ENCODE measurements around the gene TXNRD1.
A peak's percentile ranks its signal among the peaks of the same experiment; 100 is the strongest.
"Not testable (repeated sequence)": the region's sequence is repeated elsewhere in the genome, so short reads cannot be mapped to it uniquely, and the experiment has no call there.

Gene TXNRD1

GRCh38 chr12:104279164-104279563 lies 63.6 kb downstream of the TXNRD1 start:
- no peak for DNase-seq (ENCODE audit: low read depth in 2 of 3, low spot score in 2 of 3)

- no peak for DNase-seq (ENCODE audit: low read depth in 2 of 3, low spot score in 2 of 3)
These were observed 64.5 kb downstream of the TXNRD1 start for GRCh38 chr12:104280111-104280510.

DNA sequence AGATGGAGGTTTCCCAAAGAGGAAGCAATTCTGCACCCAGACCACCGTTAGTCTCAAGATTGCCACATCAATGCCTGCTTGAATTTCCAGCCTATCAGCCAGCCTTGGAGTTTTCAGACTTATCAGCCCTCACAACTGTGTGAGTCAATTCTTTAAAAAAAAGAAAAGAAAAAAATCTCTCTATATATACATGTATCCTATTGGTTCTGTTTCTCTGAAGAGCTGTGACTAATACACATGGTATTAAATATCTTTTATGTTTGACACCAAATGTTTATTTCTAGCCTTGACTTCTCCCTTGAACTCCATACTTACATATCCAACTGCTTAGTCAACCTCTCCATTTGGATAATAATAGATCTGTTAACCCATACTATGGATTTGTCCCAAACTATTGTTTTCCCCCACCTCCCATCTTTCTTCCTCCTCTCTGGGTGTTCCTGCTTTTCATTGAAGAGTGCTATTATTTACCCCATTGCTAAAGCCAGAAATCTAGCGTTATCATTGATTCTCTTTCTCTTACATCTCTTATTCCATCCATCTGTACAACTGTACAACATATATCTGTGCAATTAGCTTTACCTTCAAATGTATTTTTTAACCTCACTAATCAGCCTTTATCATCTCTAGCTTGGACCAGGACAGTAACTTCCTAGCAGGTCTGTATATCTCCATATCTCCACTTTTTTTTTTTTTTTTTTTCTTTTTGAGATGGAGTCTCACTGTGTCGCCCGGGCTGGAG lies 65.3 kb downstream of the TXNRD1 start:
- no peak for DNase-seq (ENCODE audit: low read depth in 2 of 3, low spot score in 2 of 3)

GRCh38 chr12:104281636-104282035 lies 66.1 kb downstream of the TXNRD1 start:
- no peak for DNase-seq (ENCODE audit: low read depth in 2 of 3, low spot score in 2 of 3)

GRCh38 chr12:104282109-104282508 lies 66.5 kb downstream of the TXNRD1 start:
- no peak for DNase-seq (ENCODE audit: low read depth in 2 of 3, low spot score in 2 of 3)

DNA sequence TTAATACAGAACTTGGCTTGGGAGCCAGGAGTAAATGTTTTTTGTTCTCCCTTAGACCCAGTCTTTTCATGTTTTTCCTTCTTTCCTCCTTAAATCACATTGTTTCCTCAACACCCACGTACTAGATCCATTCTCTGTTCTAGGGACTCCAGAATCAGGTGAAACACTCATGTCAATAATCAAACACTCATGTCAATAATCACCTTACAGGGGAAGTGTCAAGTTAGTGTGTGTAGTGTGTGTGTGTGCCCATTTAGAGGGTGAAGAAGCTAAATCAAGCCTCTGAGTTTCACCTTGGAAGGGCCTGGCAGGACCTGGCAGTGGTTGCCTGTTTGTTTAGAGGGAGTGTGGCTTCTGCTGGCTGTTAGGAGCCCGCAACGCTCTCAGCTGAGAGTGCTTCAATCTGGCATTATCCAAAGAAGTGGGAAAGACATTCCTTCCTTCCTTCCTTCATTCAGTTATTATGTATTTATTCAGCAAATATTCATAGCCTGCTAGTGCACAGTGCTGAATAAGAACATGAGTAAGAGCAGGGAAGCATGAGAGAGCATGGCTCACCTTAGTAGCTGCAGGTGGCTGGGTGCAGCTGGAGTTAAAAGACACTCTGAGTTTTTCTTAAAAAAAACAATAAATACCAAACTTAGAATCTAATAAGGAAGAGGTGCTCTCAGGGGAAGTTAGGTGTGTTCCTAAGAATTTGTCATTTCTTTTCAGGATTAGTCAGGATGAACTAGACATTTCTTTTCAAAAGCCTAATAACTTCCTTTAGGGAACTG lies 70.3 kb downstream of the TXNRD1 start:
- DNase-seq (ENCODE audit: low read depth in 2 of 3, low spot score in 2 of 3): no peak

GRCh38 chr12:104286516-104287482 lies 71.2 kb downstream of the TXNRD1 start:
- DNase-seq (ENCODE audit: low read depth in 2 of 3, low spot score in 2 of 3): peak; percentile 55 to 71 (median 70)

GRCh38 chr12:104288635-104289274 lies 73.2 kb downstream of the TXNRD1 start:
- peak; percentile 64 to 77 (median 66) for DNase-seq (ENCODE audit: low read depth in 2 of 3, low spot score in 2 of 3)

DNA sequence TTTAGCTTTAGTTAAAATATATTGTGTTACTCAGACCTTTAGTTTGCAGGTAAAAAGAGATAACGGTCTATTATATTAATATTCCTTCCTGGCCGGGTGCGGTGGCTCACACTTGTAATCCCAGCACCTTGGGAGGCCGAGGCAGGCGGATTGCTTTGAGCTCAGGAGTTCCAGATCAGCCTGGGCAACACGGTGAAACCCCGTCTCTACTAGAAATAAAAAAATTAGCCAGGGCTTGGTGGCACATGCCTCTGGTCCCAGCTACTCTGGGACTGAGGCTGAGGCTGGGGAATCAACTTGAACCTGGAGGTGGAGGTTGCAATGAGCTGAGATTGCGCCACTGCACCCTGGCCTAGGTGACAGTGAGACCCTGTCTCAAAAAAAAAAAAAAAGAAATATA lies 74.7 kb downstream of the TXNRD1 start:
- no peak for DNase-seq (ENCODE audit: low read depth in 2 of 3, low spot score in 2 of 3)

- no peak for DNase-seq (ENCODE audit: low read depth in 2 of 3, low spot score in 2 of 3)
These were observed 75.3 kb downstream of the TXNRD1 start for GRCh38 chr12:104290855-104291254.

DNA sequence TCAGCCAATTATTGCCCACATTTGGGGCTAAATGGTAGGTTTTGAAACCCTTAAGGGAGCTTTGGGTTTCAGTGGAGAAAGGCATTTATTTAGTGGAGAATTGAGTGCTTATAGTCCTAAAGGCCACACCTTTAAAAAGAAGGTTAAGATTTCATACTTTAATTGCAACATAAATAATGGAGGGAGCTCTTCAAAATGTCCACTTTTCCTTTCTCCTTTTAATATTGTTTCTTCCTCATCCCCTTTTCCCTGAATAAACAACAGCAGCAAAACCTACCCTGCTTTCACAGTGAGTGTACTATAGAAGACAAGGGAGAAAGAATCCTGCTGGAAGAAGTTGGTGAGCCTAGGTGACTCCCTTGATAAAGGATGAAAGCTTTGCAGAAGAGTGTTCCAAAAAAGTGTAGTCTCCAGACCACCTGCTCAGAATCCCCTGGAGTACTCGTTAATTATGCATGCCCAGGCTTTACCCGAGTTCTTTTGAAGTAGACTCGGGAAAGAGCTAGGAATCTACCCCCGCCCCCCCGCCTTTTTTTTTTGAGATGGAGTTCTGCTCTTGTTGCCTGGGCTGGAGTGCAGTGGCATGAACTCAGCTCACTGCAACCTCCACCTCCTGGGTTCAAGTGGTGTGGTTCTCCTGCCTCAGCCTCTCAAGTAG lies 76.4 kb downstream of the TXNRD1 start:
- DNase-seq (ENCODE audit: low read depth in 2 of 3, low spot score in 2 of 3): no peak

DNA sequence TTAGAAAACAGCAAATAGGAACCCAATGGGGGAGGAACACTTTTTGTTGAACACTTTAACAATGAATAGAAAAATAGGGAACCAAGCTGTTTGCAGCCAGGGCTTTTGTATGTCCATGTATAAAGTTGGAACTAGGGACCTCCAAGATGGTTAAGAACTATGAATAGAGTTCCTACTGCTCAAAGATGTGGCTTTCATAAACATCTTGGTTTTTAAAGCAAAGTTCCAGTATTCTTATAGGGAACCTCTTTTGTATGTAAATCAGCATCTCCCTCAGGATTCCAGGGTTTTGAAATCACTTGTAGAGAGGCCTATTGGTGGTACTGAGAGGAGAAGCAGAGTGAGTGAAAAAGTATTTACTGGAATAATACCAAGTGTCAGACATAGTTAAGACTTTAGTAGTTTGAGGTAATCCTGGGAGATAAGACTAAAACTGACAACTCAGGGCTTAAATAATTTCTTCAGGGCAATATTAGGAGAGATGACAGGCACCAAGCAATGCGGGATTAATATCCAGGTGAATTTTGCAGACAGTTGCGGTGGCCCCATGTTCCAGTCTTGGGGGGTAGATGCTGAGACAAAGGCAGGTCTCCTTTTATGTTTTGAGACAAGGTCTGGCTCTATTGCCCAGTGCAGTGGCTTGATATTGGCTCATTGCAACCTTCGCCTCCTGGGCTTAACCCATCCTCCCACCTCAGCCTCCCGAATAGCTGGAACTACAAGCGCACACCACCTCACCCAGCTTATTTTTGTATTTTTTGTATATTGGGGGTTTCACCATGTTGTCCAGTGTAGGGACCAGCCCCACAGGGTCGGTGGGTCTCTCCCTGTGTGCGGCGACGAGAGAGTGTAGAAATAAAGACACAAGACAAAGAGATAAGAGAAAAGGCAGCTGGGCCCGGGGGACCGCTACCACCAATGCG lies 77.6 kb downstream of the TXNRD1 start:
- no peak for DNase-seq (ENCODE audit: low read depth in 2 of 3, low spot score in 2 of 3)

DNA sequence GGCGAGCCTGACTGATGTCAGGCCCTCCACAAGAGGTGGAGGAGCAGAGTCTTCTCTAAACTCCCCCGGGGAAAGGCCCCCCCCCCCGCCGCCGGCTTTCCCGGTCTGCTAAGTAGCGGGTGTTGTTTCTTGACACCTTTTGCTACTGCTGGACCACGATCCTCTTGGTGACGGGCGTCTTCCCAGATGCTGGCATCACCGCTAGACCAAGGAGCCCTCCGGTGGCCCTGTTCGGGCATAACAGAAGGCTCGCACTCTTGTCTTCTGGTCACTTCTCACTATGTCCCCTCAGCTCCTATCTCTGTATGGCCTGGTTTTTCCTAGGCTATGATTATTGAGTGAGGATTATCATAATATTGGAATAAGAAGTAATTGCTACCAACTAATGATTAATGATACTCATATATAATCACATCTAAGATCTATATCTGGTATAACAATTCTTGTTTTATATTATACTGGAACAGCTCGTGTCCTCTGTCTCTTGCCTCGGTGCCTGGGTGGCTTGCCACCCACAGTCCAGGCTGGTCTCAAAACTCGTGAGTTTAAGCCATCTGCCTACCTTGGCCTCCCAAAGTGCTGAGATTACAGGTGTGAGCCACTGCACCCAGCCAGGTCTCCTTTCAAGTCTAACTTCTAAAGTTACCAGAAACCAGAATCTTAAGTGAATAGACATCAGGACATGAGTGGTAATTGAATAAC lies 78.7 kb downstream of the TXNRD1 start:
- not testable (repeated sequence) for DNase-seq (ENCODE audit: low read depth in 2 of 3, low spot score in 2 of 3)

- no peak for DNase-seq (ENCODE audit: low read depth in 2 of 3, low spot score in 2 of 3)
These were observed 79.5 kb downstream of the TXNRD1 start for GRCh38 chr12:104294927-104295668.

GRCh38 chr12:104295954-104296353 lies 80.4 kb downstream of the TXNRD1 start:
- DNase-seq (ENCODE audit: low read depth in 2 of 3, low spot score in 2 of 3): no peak

DNA sequence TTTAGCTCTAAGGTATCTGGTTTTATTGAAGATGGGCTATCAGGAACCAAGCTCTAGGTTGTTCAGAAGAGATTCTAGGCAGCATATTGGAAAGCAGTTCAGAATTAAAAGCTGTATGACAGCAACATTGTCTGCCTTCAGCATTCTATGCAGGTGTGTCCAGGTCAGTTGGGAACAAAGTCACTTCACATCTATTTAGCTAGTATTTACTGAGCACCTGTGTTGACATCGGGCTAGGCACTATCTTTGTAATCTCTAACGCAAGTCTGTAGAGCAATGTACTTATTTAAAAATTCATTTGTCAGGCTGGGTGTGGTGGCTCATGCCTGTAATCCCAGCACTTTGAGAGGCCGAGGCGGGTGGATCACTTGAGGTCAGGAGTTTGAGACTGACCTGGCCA lies 81.1 kb downstream of the TXNRD1 start:
- DNase-seq (ENCODE audit: low read depth in 2 of 3, low spot score in 2 of 3): no peak

DNA sequence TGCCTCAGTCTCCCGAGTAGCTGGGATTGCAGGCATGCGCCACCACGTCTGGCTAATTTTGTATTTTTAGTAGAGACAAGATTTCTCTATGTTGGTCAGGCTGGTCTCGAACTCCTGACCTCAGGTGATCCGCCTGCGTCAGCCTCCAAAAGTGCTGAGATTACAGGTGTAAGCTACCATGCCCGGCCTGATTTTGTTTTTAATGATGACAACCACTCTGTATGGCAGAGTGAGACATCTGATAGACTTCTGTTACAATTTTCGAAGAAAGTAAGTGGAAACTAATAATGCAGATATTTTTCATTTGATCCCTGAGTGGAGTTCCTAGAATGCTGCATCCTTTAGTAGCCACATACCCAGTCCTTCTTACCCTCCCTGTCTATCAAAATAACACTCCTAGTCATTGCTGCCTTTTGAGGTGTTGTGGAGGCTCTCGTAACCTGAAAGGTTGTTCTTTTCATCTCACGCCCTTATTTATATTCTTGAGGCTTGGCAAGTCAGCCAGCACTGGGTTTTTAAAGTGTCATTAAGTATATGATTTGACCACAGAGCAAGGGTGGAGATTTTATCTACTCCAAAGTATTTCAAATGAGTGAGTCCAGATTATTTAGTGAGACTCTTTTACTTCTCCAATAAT lies 82.0 kb downstream of the TXNRD1 start:
- no peak for DNase-seq (ENCODE audit: low read depth in 2 of 3, low spot score in 2 of 3)

Measured in activated CD8-positive, alpha-beta memory T cell treated with anti-CD3 and anti-CD28 coated beads for 48 hours (primary cell).